HEK293T (cell line): ENCODE results near the gene KRT75.

Source experiments
- CTCF ChIA-PET: fragments of 350-600 bp; formaldehyde crosslinking; extraction: SDS; loops from one replicate; lab custom pipeline; 2021; ENCODE audit warnings: antibody characterized with exemption, inconsistent platforms; lab: Yijun Ruan, JAX
- POLR2A ChIA-PET: fragments of 350-600 bp; formaldehyde crosslinking; extraction: SDS; loops from one replicate; lab custom pipeline; 2020; ENCODE audit warnings: antibody characterized with exemption, inconsistent platforms; lab: Yijun Ruan, JAX
- DNase-seq: peaks from one replicate; pipeline ENCODE4 v3.0.0; 2012; ENCODE audit warnings: mixed read lengths; ENCODE audit errors: extremely low spot score
- ARNT ChIP-seq: fragments of 450-650 bp; IDR thresholded peaks from 2 replicates; pipeline ENCODE4 v1.6.1; 2017; ENCODE audit warnings: mild to moderate bottlenecking
- BHLHE40 ChIP-seq: fragments of 450-650 bp; IDR thresholded peaks from 2 replicates; pipeline ENCODE4 v1.6.1; 2016; ENCODE audit warnings: mild to moderate bottlenecking, moderate library complexity, borderline replicate concordance
- CTBP1 ChIP-seq: fragments of 450-650 bp; IDR thresholded peaks from 2 replicates; pipeline ENCODE4 v1.6.1; 2016; ENCODE audit warnings: borderline replicate concordance
- ELF4 ChIP-seq: fragments of 450-650 bp; IDR thresholded peaks from 2 replicates; pipeline ENCODE4 v1.6.1; 2017; ENCODE audit warnings: antibody characterized with exemption
- FOXA1 ChIP-seq: fragments of 450-650 bp; IDR thresholded peaks from 2 replicates; pipeline ENCODE4 v1.6.1; 2016; ENCODE audit warnings: mild to moderate bottlenecking
- FOXK2 ChIP-seq: fragments of 450-650 bp; IDR thresholded peaks from 2 replicates; pipeline ENCODE4 v1.6.1; 2016; ENCODE audit warnings: mild to moderate bottlenecking
- FOXM1 ChIP-seq: fragments of 450-650 bp; IDR thresholded peaks from 2 replicates; pipeline ENCODE4 v1.6.1; 2017; ENCODE audit warnings: mild to moderate bottlenecking, borderline replicate concordance
- HDGF ChIP-seq: fragments of 450-650 bp; IDR thresholded peaks from 2 replicates; pipeline ENCODE4 v1.6.1; 2017; ENCODE audit warnings: antibody characterized with exemption, borderline replicate concordance
- L3MBTL2 ChIP-seq: fragments of 450-650 bp; conservative IDR thresholded peaks from 2 replicates; pipeline ENCODE4 v1.6.1; 2016; ENCODE audit warnings: mild to moderate bottlenecking
- LEF1 ChIP-seq: fragments of 450-650 bp; IDR thresholded peaks from 2 replicates; pipeline ENCODE4 v1.6.1; 2017; ENCODE audit warnings: mild to moderate bottlenecking, borderline replicate concordance
- NFRKB ChIP-seq: fragments of 450-650 bp; IDR thresholded peaks from 2 replicates; pipeline ENCODE4 v1.6.1; 2016; ENCODE audit warnings: mild to moderate bottlenecking, moderate library complexity
- PKNOX1 ChIP-seq: fragments of 450-650 bp; IDR thresholded peaks from 2 replicates; pipeline ENCODE4 v1.6.1; 2016
- SP1 ChIP-seq: fragments of 450-650 bp; IDR thresholded peaks from 2 replicates; pipeline ENCODE4 v1.6.1; 2017
- SUZ12 ChIP-seq: fragments of 450-650 bp; IDR thresholded peaks from 2 replicates; pipeline ENCODE4 v1.6.1; 2016; ENCODE audit warnings: mild to moderate bottlenecking
- TARDBP ChIP-seq: fragments of 450-650 bp; IDR thresholded peaks from 2 replicates; pipeline ENCODE4 v1.6.1; 2016
- ZNF384 ChIP-seq: fragments of 450-650 bp; IDR thresholded peaks from 2 replicates; pipeline ENCODE4 v1.6.1; 2016

The KRT75 gene

DNA sequence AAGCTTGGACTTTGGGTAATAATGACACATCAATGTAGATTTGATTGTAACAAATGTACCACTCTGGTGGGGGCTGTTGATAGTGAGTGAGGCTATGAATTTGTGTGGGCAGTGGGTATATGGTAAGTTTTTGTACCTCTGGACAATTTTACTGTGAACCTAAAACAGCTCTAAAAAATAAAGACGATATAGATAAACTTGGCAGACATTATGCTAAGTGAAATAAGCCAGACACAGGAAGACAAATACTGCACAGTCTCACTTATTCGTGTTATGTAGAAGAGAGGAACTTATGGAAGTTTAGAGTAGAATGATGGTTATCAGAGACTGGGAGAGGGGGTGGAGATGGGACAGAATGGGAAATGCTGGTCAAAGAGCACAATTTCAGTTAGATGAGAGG is 30.7 kb upstream of the KRT75 start:
- DNase-seq = no peak
- ChIA-PET POLR2A (no interaction called here), CTCF (no interaction called here)
- TF ChIP-seq BHLHE40 = no peak
- TF ChIP-seq SP1 = no peak
- TF ChIP-seq SUZ12 = no peak
- TF ChIP-seq CTBP1 = no peak
- TF ChIP-seq ARNT = no peak
- TF ChIP-seq ELF4 = no peak
- no peak for TF ChIP-seq LEF1
- TF ChIP-seq ZNF384 = no peak
- no peak for TF ChIP-seq NFRKB
- no peak for TF ChIP-seq FOXA1
- TF ChIP-seq HDGF = no peak
- no peak for TF ChIP-seq L3MBTL2
- TF ChIP-seq TARDBP = no peak
- no peak for TF ChIP-seq PKNOX1
- no peak for TF ChIP-seq FOXM1
- TF ChIP-seq FOXK2 = no peak

DNA sequence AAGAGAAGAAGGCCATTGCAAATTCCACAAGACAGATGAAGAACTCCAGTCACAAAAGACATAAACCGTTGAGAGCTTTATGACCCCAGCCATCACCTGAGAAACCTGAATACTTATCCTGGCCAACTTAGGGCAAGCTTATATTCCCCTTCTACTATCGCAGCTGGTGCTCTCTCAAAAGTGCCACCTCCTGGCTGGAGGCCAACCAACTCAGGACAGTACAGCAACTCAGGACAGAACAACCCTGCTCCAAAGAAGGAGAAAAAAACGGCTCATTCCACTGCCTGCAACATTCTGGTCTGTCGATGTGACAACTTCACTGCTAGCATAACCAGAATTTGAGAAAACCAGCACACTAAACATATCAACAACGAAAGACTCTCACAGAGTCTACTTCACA is 27.5 kb upstream of the KRT75 start:
- POLR2A ChIA-PET = no interaction called here
- CTCF ChIA-PET = no interaction called here
- no peak for DNase-seq
- TF ChIP-seq FOXA1 (no peak), FOXK2 (no peak), HDGF (no peak), ZNF384 (no peak), TARDBP (no peak)

DNA sequence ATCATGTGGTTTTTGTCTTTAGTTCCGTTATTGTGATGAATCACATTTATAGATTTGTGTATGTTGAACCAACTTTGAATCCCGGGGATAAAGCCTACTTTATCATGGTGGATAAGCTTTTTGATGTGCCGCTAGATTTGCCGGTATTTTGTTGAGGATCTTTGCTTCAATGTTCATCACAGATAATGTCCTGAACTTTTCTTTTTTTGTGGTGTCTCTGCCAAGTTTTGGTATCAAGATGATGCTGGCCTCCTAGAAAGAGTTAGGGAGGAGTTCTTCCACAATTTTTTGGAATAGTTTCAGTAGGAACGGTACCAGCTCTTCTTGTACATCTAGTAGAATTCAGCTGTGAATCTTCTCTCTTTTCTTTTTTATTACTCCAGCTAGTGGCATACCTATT is 24.7 kb upstream of the KRT75 start:
- ChIA-PET POLR2A (no interaction called here), CTCF (interaction anchor here (0.6 kb wide), 1 partner anchor 100 kb away, joined by 3 read pairs; no protein-coding TSS in a partner anchor)
- no peak for DNase-seq
- no peak for TF ChIP-seq FOXK2
- TF ChIP-seq L3MBTL2 = no peak
- no peak for TF ChIP-seq SUZ12
- TF ChIP-seq ZNF384 = no peak
- TF ChIP-seq FOXA1 = no peak
- TF ChIP-seq TARDBP = no peak
- TF ChIP-seq ELF4 = no peak
- TF ChIP-seq HDGF = no peak
- TF ChIP-seq FOXM1 = no peak
- TF ChIP-seq CTBP1 = no peak
- no peak for TF ChIP-seq NFRKB
- no peak for TF ChIP-seq PKNOX1
- no peak for TF ChIP-seq SP1
- TF ChIP-seq ARNT = no peak
- TF ChIP-seq BHLHE40 = no peak
- TF ChIP-seq LEF1 = no peak

GRCh38 chr12:52455821-52456220 is 21.6 kb upstream of the KRT75 start:
- no peak for DNase-seq
- ChIA-PET CTCF (no interaction called here), POLR2A (no interaction called here)
- TF ChIP-seq SP1 (no peak), FOXM1 (no peak), TARDBP (no peak), ARNT (no peak), LEF1 (no peak), ZNF384 (no peak), FOXK2 (no peak), L3MBTL2 (no peak)

GRCh38 chr12:52454411-52455201 is 20.4 kb upstream of the KRT75 start:
- DNase-seq = no peak
- TF ChIP-seq SP1 (no peak), ELF4 (no peak), NFRKB (no peak), CTBP1 (no peak), LEF1 (no peak), FOXK2 (no peak), HDGF (no peak), PKNOX1 (no peak), ZNF384 (no peak), ARNT (no peak), SUZ12 (no peak), FOXM1 (no peak), FOXA1 (no peak), BHLHE40 (no peak), TARDBP (no peak), L3MBTL2 (no peak)
- ChIA-PET CTCF (no interaction called here), POLR2A (no interaction called here)

DNA sequence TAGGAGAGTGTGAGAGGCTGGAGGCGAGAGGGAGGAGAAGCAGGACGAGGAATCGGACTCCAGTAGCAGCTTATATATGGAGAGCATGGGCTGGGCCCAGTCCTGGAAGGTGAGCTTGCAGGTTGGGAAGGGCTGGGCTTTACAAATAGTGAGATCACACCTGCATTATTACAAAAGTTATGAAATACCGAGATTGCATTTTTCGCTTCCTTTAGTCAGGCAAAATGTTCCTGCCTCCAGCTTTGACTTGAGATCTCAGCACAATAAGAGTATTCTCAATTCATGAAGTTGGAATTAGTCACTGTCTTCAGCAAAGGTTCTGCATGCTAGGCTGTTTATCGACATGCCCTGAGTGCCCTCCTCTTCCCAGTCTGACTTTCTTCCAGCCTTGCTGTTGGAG is 17.9 kb upstream of the KRT75 start, which contains the start of gene KRT6B:
Gene KRT6B (minus strand): TSS at position 46 of the 400 bp plus-strand sequence. CDS start 68 bp downstream, outside the sequence.
- POLR2A ChIA-PET = no interaction called here
- DNase-seq = no peak
- CTCF ChIA-PET = no interaction called here
- TF ChIP-seq ELF4 = no peak
- no peak for TF ChIP-seq SUZ12
- TF ChIP-seq SP1 = no peak
- no peak for TF ChIP-seq FOXM1
- TF ChIP-seq NFRKB = no peak
- no peak for TF ChIP-seq TARDBP
- no peak for TF ChIP-seq ZNF384
- TF ChIP-seq L3MBTL2 = no peak
